Parathyroid adenoma (tissue), 2 donors: ENCODE measurements around the gene HBB.

Source experiments
- H2AFZ ChIP-seq: fragments of 300-600 bp; sonication (generic); one replicate; pipeline ENCODE4 v1.7.0; 2017; ENCODE audit warnings: antibody characterized with exemption, mild to moderate bottlenecking
- H3K27ac ChIP-seq: fragments of 300-600 bp; sonication (generic); one replicate; pipeline ENCODE4 v1.7.0; 2017
- H3K27me3 ChIP-seq: fragments of 300-600 bp; sonication (generic); one replicate; pipeline ENCODE4 v1.7.0; 2017; ENCODE audit warnings: low read length; ENCODE audit not compliant: control insufficient read depth, insufficient read depth
- H3K36me3 ChIP-seq: fragments of 300-600 bp; sonication (generic); one replicate; pipeline ENCODE4 v1.7.0; 2017; ENCODE audit warnings: low read length; ENCODE audit not compliant: control insufficient read depth, insufficient read depth
- H3K4me1 ChIP-seq: fragments of 300-600 bp; sonication (generic); one replicate; pipeline ENCODE4 v1.7.0; 2017; ENCODE audit warnings: control low read depth
- H3K4me2 ChIP-seq: fragments of 300-600 bp; sonication (generic); one replicate; pipeline ENCODE4 v1.7.0; 2017; ENCODE audit warnings: low read length
- H3K4me3 ChIP-seq: fragments of 300-600 bp; sonication (generic); one replicate; pipeline ENCODE4 v1.7.0; 2017; ENCODE audit warnings: low read depth, low read length
- H3K79me2 ChIP-seq: fragments of 300-600 bp; sonication (generic); one replicate; pipeline ENCODE4 v1.7.0; 2017; ENCODE audit warnings: control low read depth
- H3K9ac ChIP-seq: fragments of 300-600 bp; sonication (generic); one replicate; pipeline ENCODE4 v1.7.0; 2017; ENCODE audit warnings: mild to moderate bottlenecking
- H3K9me3 ChIP-seq: fragments of 300-600 bp; sonication (generic); one replicate; pipeline ENCODE4 v1.7.0; 2017; ENCODE audit warnings: low read length; ENCODE audit not compliant: control insufficient read depth
- CTCF ChIP-seq: fragments of 300-600 bp; sonication (generic); IDR thresholded peaks from one replicate; pipeline ENCODE4 v1.7.0; 2017; ENCODE audit warnings: antibody characterized with exemption, mild to moderate bottlenecking
- donor health status: primary hyperparathyroidism.

HBB gene

GRCh38 chr11:5269715-5270147 lies 42.9 kb upstream of the HBB start, which contains the start of gene HBE1:
HBE1 (minus strand) TSS chr11:5269945; CDS start chr11:5269890, 55 bp downstream.
- TF ChIP-seq CTCF = no peak
- H3K27me3 ChIP-seq = no peaks in the 10 kb centered on the region
- H3K4me3 ChIP-seq = no peak within 1 kb of the TSS
- H3K9ac ChIP-seq = no peak within 1 kb of the TSS
- H3K27ac ChIP-seq = no peak within 1 kb of the TSS
- no peaks in the 10 kb centered on the region for H3K36me3 ChIP-seq
- H3K79me2 ChIP-seq = no peaks in the 10 kb centered on the region
- H3K4me2 ChIP-seq = no peak within 1 kb of the TSS
- no peak within 1 kb of the TSS for H2AFZ ChIP-seq
- H3K9me3 ChIP-seq = no peaks in the 10 kb centered on the region
- H3K4me1 ChIP-seq = no peaks in the 10 kb centered on the region

- no peaks in the 10 kb centered on the region for H3K79me2 ChIP-seq
- H3K9ac ChIP-seq = no peak overlapping the region
- no peak overlapping the region for H2AFZ ChIP-seq
- H3K36me3 ChIP-seq = no peaks in the 10 kb centered on the region
- no peaks in the 10 kb centered on the region for H3K4me1 ChIP-seq
- no peak for TF ChIP-seq CTCF
- no peak overlapping the region for H3K4me3 ChIP-seq
- H3K4me2 ChIP-seq = no peak overlapping the region
- no peaks in the 10 kb centered on the region for H3K9me3 ChIP-seq
- no peaks in the 10 kb centered on the region for H3K27me3 ChIP-seq
- no peak overlapping the region for H3K27ac ChIP-seq
Measured at GRCh38 chr11:5267033-5267563, 40.2 kb upstream of the HBB start.

GRCh38 chr11:5266609-5267008 lies 39.7 kb upstream of the HBB start:
- TF ChIP-seq CTCF = no peak
- H3K27me3 ChIP-seq = no peaks in the 10 kb centered on the region
- H3K36me3 ChIP-seq = no peaks in the 10 kb centered on the region
- H3K9ac ChIP-seq = no peak overlapping the region
- no peaks in the 10 kb centered on the region for H3K79me2 ChIP-seq
- H3K4me2 ChIP-seq = no peak overlapping the region
- no peak overlapping the region for H3K4me3 ChIP-seq
- H3K27ac ChIP-seq = no peak overlapping the region
- H3K9me3 ChIP-seq = no peaks in the 10 kb centered on the region
- no peaks in the 10 kb centered on the region for H3K4me1 ChIP-seq
- H2AFZ ChIP-seq = no peak overlapping the region

- no peaks in the 10 kb centered on the region for H3K79me2 ChIP-seq
- H3K27ac ChIP-seq = no peak overlapping the region
- no peak overlapping the region for H3K4me3 ChIP-seq
- H3K36me3 ChIP-seq = no peaks in the 10 kb centered on the region
- H3K27me3 ChIP-seq = no peaks in the 10 kb centered on the region
- H3K9me3 ChIP-seq = no peaks in the 10 kb centered on the region
- no peak overlapping the region for H2AFZ ChIP-seq
- no peak for TF ChIP-seq CTCF
- no peaks in the 10 kb centered on the region for H3K4me1 ChIP-seq
- no peak overlapping the region for H3K4me2 ChIP-seq
- H3K9ac ChIP-seq = no peak overlapping the region
Measured at GRCh38 chr11:5265832-5266231, 39.0 kb upstream of the HBB start.

- H2AFZ ChIP-seq = no peak overlapping the region
- no peak overlapping the region for H3K27ac ChIP-seq
- H3K4me1 ChIP-seq = no peaks in the 10 kb centered on the region
- H3K9ac ChIP-seq = no peak overlapping the region
- H3K36me3 ChIP-seq = no peaks in the 10 kb centered on the region
- no peaks in the 10 kb centered on the region for H3K79me2 ChIP-seq
- no peaks in the 10 kb centered on the region for H3K27me3 ChIP-seq
- no peaks in the 10 kb centered on the region for H3K9me3 ChIP-seq
- TF ChIP-seq CTCF = no peak
- H3K4me3 ChIP-seq = no peak overlapping the region
- H3K4me2 ChIP-seq = no peak overlapping the region
Measured at GRCh38 chr11:5258543-5259262, 31.8 kb upstream of the HBB start.
